HepG2 (cell line): Measurements from ENCODE around the gene AUP1. TPM values are rescaled to one million over a fixed set of nuclear protein-coding genes. Genes with fewer than 3 reads are reported as not detected.
A peak's percentile ranks its signal among the peaks of the same experiment; 100 is the strongest.

ENCODE experiments used
- BRF2 ChIP-seq: sonication (generic); formaldehyde crosslinking; IDR thresholded peaks from 2 replicates; pipeline ENCODE4 v1.8.1; 2022; ENCODE audit warnings: mild to moderate bottlenecking, missing genetic modification reagents
- HNF4A ChIP-seq: sonication (generic); formaldehyde crosslinking; IDR thresholded peaks from 2 replicates; pipeline ENCODE4 v1.4.0; 2020; ENCODE audit warnings: missing genetic modification reagents
- KMT2A ChIP-seq: sonication (generic); formaldehyde crosslinking; IDR thresholded peaks from 2 replicates; pipeline ENCODE4 v1.4.0; 2020; ENCODE audit warnings: missing genetic modification reagents
- MATR3 ChIP-seq: sonication (generic); formaldehyde crosslinking; IDR thresholded peaks from 2 replicates; pipeline ENCODE4 v1.4.0; 2020; ENCODE audit warnings: missing genetic modification reagents
- MEF2D ChIP-seq: sonication (generic); formaldehyde crosslinking; IDR thresholded peaks from 2 replicates; pipeline ENCODE4 v1.5.1; 2020; ENCODE audit warnings: mild to moderate bottlenecking, missing genetic modification reagents
- RARA ChIP-seq: IDR thresholded peaks from 2 replicates; pipeline ENCODE4 v1.6.1; 2016; ENCODE audit warnings: missing genetic modification reagents, missing compliant biosample characterization
- SNAPC2 ChIP-seq: sonication (generic); formaldehyde crosslinking; IDR thresholded peaks from 2 replicates; pipeline ENCODE4 v1.8.1; 2022; ENCODE audit warnings: mild to moderate bottlenecking, missing genetic modification reagents
- TEAD2 ChIP-seq: sonication (generic); formaldehyde crosslinking; IDR thresholded peaks from 2 replicates; pipeline ENCODE4 v1.9.0; 2021; ENCODE audit warnings: missing genetic modification reagents
- ZFP90 ChIP-seq: sonication (generic); formaldehyde crosslinking; IDR thresholded peaks from 2 replicates; pipeline ENCODE4 v1.8.0; 2022; ENCODE audit warnings: missing genetic modification reagents, mild to moderate bottlenecking, inconsistent platforms, borderline replicate concordance
- ZFYVE20 ChIP-seq: sonication (generic); formaldehyde crosslinking; IDR thresholded peaks from 2 replicates; pipeline ENCODE4 v1.8.0; 2023; ENCODE audit warnings: low read depth, mild to moderate bottlenecking, moderate library complexity, missing genetic modification reagents, borderline replicate concordance
- ZNF274 ChIP-seq: sonication (generic); formaldehyde crosslinking; IDR thresholded peaks from 2 replicates; pipeline ENCODE4 v1.5.1; 2020; ENCODE audit warnings: mild to moderate bottlenecking, missing genetic modification reagents
- ZNF276 ChIP-seq: sonication (generic); formaldehyde crosslinking; IDR thresholded peaks from 2 replicates; pipeline ENCODE4 v1.4.0; 2020; ENCODE audit warnings: mild to moderate bottlenecking, low read depth, missing genetic modification reagents
- polyA plus RNA-seq, 8 experiments: library from polyadenylated mRNA; depleted of rRNA in 3 of 8; stranded (reverse) in 7 of 8; unstranded in 1 of 8; fragments of >200 nt; fragmentation: Illumina TruSeq in 4 of 8; extraction: Trizol in 4 of 8; gene quantifications; 2 replicates each; pipeline versions ENCODE4 v1.2.1 to v1.2.3, GENCODE V29; 2011 to 2016; ENCODE audit warnings: low read depth in 4 of 8, missing spikeins in 1 of 8, mixed read lengths in 1 of 8; ENCODE audit not compliant: insufficient read depth in 1 of 8
- total RNA-seq, 5 experiments: library from RNA; depleted of rRNA; stranded (reverse); fragments of >200 nt; fragmentation: Illumina TruSeq; extraction: Trizol; gene quantifications; 2 replicates each; pipeline ENCODE4 v1.2.3, GENCODE V29; 2016; ENCODE audit warnings: low read depth in 1 of 5
- TF ChIP-seq, protein P1 (sequence below): sonication (generic); IDR thresholded peaks from 2 replicates; pipeline ENCODE4 v1.6.1; 2016; ENCODE audit warnings: low read depth, borderline replicate concordance
- TF ChIP-seq, protein P2 (sequence below): sonication (generic); formaldehyde crosslinking; IDR thresholded peaks from 2 replicates; pipeline ENCODE4 v1.4.0; 2020; ENCODE audit warnings: missing genetic modification reagents, low read depth, mild to moderate bottlenecking, borderline replicate concordance

AUP1 gene
- total and polyA plus RNA-seq, 2 of the 13 experiments (the other 11 are each of a cell fraction or from before 2014, with no cell fraction given), result 174 to 267 TPM

DNA sequence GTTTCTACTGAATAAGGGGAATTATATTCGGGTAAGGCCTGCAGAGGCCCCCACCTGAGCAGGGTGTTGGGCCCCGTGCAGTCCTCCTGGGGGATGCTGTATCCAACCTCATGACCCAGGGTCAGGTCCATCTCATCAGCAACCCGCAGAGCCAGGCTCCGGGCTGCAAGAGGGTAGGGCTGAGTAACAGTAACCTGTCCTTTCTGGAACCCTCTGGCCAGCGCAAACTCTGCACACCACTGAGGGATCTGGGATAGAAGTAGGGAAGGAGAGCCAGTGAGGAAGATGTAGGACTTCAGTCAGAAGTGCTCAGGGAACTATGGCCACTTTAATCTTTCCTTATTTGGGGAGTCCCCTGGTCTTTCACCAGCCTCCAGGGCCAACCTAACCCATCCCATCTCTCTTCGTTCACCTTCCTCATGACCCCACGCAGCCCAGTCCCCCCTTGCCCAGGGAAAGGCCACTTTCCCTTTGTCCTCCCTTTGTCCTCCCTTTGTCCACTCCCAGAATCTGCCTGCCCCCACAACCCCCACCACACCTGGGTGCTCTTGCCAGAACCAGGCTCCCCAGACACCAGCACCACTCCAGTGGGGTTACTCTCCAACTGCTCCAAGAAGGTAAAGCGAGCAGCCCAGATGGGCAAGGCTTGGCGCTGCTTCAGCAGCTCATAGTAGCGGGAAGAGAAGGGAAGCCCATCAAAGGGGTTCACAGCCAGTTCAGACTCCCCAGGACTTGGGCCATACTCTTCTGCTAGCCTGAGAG is 4.4 kb downstream of the AUP1 start (continued):
- TF ChIP-seq HNF4A (CRISPR knock-in tag) (no peak), MEF2D (CRISPR knock-in tag) (no peak), ZFYVE20 (no peak), MATR3 (CRISPR knock-in tag) (no peak), KMT2A (CRISPR knock-in tag) (no peak), BRF2 (0 out of 2 replicates have a peak, but pooled peaks have one; percentile 31), SNAPC2 (CRISPR knock-in tag) (0 out of 2 replicates have a peak, but pooled peaks have one; percentile 37), ZFP90 (CRISPR knock-in tag) (no peak), ZNF274 (CRISPR knock-in tag) (peak; percentile 13; the same call in 1 of the 2 replicates), RARA (CRISPR knock-in tag) (no peak), TEAD2 (CRISPR knock-in tag) (no peak), ZNF276 (CRISPR knock-in tag) (peak; percentile 77; the same call in 1 of the 2 replicates)
- TF ChIP-seq, protein P1, sequence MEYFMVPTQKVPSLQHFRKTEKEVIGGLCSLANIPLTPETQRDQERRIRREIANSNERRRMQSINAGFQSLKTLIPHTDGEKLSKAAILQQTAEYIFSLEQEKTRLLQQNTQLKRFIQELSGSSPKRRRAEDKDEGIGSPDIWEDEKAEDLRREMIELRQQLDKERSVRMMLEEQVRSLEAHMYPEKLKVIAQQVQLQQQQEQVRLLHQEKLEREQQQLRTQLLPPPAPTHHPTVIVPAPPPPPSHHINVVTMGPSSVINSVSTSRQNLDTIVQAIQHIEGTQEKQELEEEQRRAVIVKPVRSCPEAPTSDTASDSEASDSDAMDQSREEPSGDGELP, result no peak
- TF ChIP-seq, protein P2, sequence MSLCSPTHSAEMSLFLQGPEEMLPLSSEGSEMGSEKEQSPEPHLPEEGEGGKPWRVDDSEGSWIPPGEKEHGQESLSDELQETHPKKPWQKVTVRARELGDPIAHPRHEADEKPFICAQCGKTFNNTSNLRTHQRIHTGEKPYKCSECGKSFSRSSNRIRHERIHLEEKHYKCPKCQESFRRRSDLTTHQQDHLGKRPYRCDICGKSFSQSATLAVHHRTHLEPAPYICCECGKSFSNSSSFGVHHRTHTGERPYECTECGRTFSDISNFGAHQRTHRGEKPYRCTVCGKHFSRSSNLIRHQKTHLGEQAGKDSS, result peak; percentile 63; the same call in 1 of the 2 replicates
- TF ChIP-seq, all 625 proteins: peak for 28
